A549 (cell line): ENCODE data around the gene IFNA1. TPM values are rescaled to one million over a fixed set of nuclear protein-coding genes. Genes with fewer than 3 reads are reported as not detected.

ENCODE experiments used
- ATAC-seq, 2 experiments: fragments of 200-7000 bp in 1 of 2; fragments of >200 bp in 1 of 2; cut with Nextera tagmentation in 1 of 2; cut with Tn5 transposase in 1 of 2; 3 replicates each; pipeline versions ENCODE4 v1.8.0 to v1.9.1; 2018 to 2020; ENCODE audit warnings: mild to moderate bottlenecking in 1 of 2, moderate library complexity in 1 of 2
- CTCF ChIA-PET: fragments of 300-600 bp; sonication (Branson Sonifier 250); formaldehyde crosslinking; extraction: SDS; loops from one replicate; lab custom pipeline; 2021; ENCODE audit warnings: antibody characterized with exemption, inconsistent platforms; lab: Yijun Ruan, JAX
- POLR2A ChIA-PET: fragments of 350-600 bp; formaldehyde crosslinking; extraction: SDS; loops from one replicate; lab custom pipeline; 2021; ENCODE audit warnings: antibody characterized with exemption, inconsistent platforms; lab: Yijun Ruan, JAX
- DNase-seq, 2 experiments: peaks; one replicate each; pipeline versions ENCODE4 v3.0.0 to v3.0.0-alpha.2; 2011 to 2016; ENCODE audit warnings: low read depth in 1 of 2, low spot score in 1 of 2
- FAIRE-seq: peaks from 2 replicates; lab custom pipeline; 2011; peaks lifted over from hg19 to GRCh38; lab: Jason Lieb, UNC
- H3K27ac ChIP-seq, 2 experiments: fragments of >200 bp; sonication (Bioruptor Twin); formaldehyde crosslinking; 3 replicates each; pipeline ENCODE4 v1.5.1; 2016 to 2017
- H3K4me1 ChIP-seq: fragments of >200 bp; sonication (Bioruptor Twin); formaldehyde crosslinking; 3 replicates; pipeline ENCODE4 v1.6.1; 2016
- H3K4me2 ChIP-seq: fragments of >200 bp; sonication (Bioruptor Twin); formaldehyde crosslinking; 3 replicates; pipeline ENCODE4 v1.6.1; 2016
- H3K4me3 ChIP-seq: fragments of >200 bp; sonication (Bioruptor Twin); formaldehyde crosslinking; 3 replicates; pipeline ENCODE4 v1.5.1; 2016
- H3K9me3 ChIP-seq: fragments of >200 bp; sonication (Bioruptor Twin); formaldehyde crosslinking; 3 replicates; pipeline ENCODE4 v1.6.1; 2016
- BHLHE40 ChIP-seq: IDR thresholded peaks from 2 replicates; pipeline ENCODE4 v1.6.1; 2012; ENCODE audit warnings: low read depth, low read length, inconsistent platforms
- CEBPB ChIP-seq, 2 experiments: fragments of >200 bp in 1 of 2; sonication (Bioruptor Twin) in 1 of 2; formaldehyde crosslinking in 1 of 2; IDR thresholded peaks; 2 replicates each; pipeline ENCODE4 v1.6.1; 2012 to 2016
- CHD4 ChIP-seq: fragments of 200-600 bp; sonication (generic); IDR thresholded peaks from 2 replicates; pipeline ENCODE4 v1.6.1; 2016; ENCODE audit warnings: antibody characterized with exemption, mild to moderate bottlenecking, borderline replicate concordance
- EHMT2 ChIP-seq: fragments of 200-600 bp; sonication (generic); IDR thresholded peaks from 2 replicates; pipeline ENCODE4 v1.6.1; 2016; ENCODE audit warnings: antibody characterized with exemption, low read depth, mild to moderate bottlenecking, moderate library complexity
- FOXS1 ChIP-seq: fragments of 250-450 bp; sonication (Bioruptor Pico); IDR thresholded peaks from 2 replicates; pipeline ENCODE4 v1.5.0; 2020; ENCODE audit warnings: mild to moderate bottlenecking, moderate library complexity
- GATA3 ChIP-seq: IDR thresholded peaks from 2 replicates; pipeline ENCODE4 v1.6.1; 2012; ENCODE audit warnings: borderline replicate concordance
- HDAC2 ChIP-seq: fragments of 200-600 bp; sonication (generic); IDR thresholded peaks from 2 replicates; pipeline ENCODE4 v1.6.1; 2016
- HOXA7 ChIP-seq: fragments of 250-450 bp; sonication (Bioruptor Pico); IDR thresholded peaks from 2 replicates; pipeline ENCODE4 v1.5.0; 2020; ENCODE audit warnings: mild to moderate bottlenecking, moderate library complexity
- KDM5A ChIP-seq: fragments of 200-600 bp; sonication (generic); IDR thresholded peaks from 2 replicates; pipeline ENCODE4 v1.6.1; 2016; ENCODE audit warnings: antibody characterized with exemption, mild to moderate bottlenecking
- MAFK ChIP-seq: fragments of 450-650 bp; IDR thresholded peaks from 2 replicates; pipeline ENCODE4 v1.6.1; 2014; ENCODE audit not compliant: partially characterized antibody
- MYC ChIP-seq: IDR thresholded peaks from 2 replicates; pipeline ENCODE4 v1.6.1; 2012; ENCODE audit warnings: mild to moderate bottlenecking, inconsistent platforms, low read length, improper control_type of control experiment, borderline replicate concordance
- NFE2L2 ChIP-seq: fragments of 150-350 bp; conservative IDR thresholded peaks from 2 replicates; pipeline ENCODE4 v1.6.1; 2014; ENCODE audit warnings: low read length
- NPAS2 ChIP-seq: fragments of 250-450 bp; sonication (Bioruptor Pico); IDR thresholded peaks from 2 replicates; pipeline ENCODE4 v1.8.0; 2022; ENCODE audit warnings: mild to moderate bottlenecking, moderate library complexity, borderline replicate concordance
- PHF8 ChIP-seq: fragments of 200-600 bp; sonication (generic); IDR thresholded peaks from 2 replicates; pipeline ENCODE4 v1.6.1; 2016; ENCODE audit warnings: low read depth, mild to moderate bottlenecking, antibody characterized with exemption, moderate library complexity, borderline replicate concordance
- TP53 ChIP-seq: fragments of 250-450 bp; sonication (Bioruptor Pico); IDR thresholded peaks from 2 replicates; pipeline ENCODE4 v1.5.0; 2021; ENCODE audit warnings: mild to moderate bottlenecking, moderate library complexity
- ZNF302 ChIP-seq: fragments of 250-450 bp; sonication (Bioruptor Pico); IDR thresholded peaks from 2 replicates; pipeline ENCODE4 v1.9.0; 2021; ENCODE audit warnings: inconsistent platforms, mild to moderate bottlenecking, moderate library complexity
- WGBS: methylation state at CpG from one replicate; pipeline ENCODE4 v1.1.6; 2017; ENCODE audit errors: missing lambda C conversion rate; 5-methylcytosine and 5-hydroxymethylcytosine counted together
- polyA plus RNA-seq, 4 experiments: library from polyadenylated mRNA; depleted of rRNA in 3 of 4; stranded (reverse); fragments of >200 nt; fragmentation: RNase III in 1 of 4; extraction: RNeasy Plus Mini Kit Qiagen cat#74134 plus additional on column Dnase treatment in 1 of 4; gene quantifications; 2 replicates in 3 of 4; 3 replicates in 1 of 4; pipeline ENCODE4 v1.2.3, GENCODE V29; 2011 to 2017
- TF ChIP-seq, protein P1 (sequence below): IDR thresholded peaks from 2 replicates; pipeline ENCODE4 v1.6.1; 2012
- TF ChIP-seq, protein P2 (sequence below): fragments of >200 bp; sonication (Bioruptor Twin); formaldehyde crosslinking; IDR thresholded peaks from 3 replicates; pipeline ENCODE4 v1.5.1; 2016
- TF ChIP-seq, protein P3 (sequence below): fragments of 450-650 bp; IDR thresholded peaks from 2 replicates; pipeline ENCODE4 v1.6.1; 2014; ENCODE audit warnings: antibody characterized with exemption
- TF ChIP-seq, protein P4 (sequence below): fragments of 250-450 bp; sonication (Bioruptor Pico); IDR thresholded peaks from 2 replicates; pipeline ENCODE4 v1.5.0; 2021; ENCODE audit warnings: mild to moderate bottlenecking, moderate library complexity, borderline replicate concordance

IFNA1 gene
- polyA plus RNA-seq, 2 of the 4 experiments (the other 2 are of a cell fraction) = not detected

DNA sequence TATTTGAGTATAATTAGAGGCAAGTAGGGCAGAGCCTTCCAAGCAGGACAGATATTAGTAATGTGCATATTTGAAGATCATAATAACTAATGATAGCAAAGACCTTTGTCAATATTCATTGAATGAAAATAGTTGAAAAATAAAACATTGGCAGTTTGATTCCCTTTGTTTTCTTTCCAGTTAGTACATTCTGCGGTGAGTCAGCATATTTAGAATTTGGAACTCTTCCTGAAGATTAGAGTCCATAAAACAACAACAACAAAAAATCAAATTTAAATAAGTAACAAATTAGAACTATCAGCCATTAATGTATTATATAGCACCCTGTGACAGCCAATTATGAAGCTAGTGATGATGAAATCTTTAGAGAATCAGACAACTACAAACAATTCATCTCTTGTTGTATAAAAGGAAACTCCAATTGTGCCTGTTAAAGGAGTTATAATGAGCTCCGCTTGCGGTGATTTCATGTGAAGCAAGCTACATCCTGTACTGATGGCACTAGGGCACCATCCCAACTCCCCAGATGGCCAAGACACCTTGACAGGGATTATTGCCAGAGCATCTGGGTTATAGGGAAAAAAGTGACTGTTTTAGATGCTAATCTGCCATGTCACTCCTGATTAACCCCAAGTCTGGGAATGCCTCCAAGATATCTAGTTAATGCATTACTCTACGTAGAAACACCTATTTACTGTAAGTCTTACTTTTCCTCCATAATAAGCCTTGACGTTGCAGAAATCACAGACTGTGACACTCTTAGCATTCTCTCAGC, 24.6 kb upstream of the IFNA1 start:
- H3K9me3 ChIP-seq = no peaks in the 10 kb centered on the region
- DNase-seq (peak in 1 of 2 experiments; percentile 39), FAIRE-seq (no peak), ATAC-seq (peak in 1 of 2 experiments; percentile 45; a peak in 3 of 6 replicates)
- 45% methylated on average over 5 of the region's 5 CpGs for WGBS
- peak overlapping the region; percentile 59 for H3K4me2 ChIP-seq
- H3K27ac ChIP-seq = peak overlapping the region; percentile 31 to 62; a peak in 4 of 6 replicates
- POLR2A ChIA-PET = no interaction called here
- H3K4me3 ChIP-seq = no peak overlapping the region
- TF ChIP-seq MAFK = peak; percentile 93
- peak; percentile 70 for TF ChIP-seq NFE2L2
- no peak for TF ChIP-seq NPAS2
- CTCF ChIA-PET = interaction anchor here (0.9 to 2.3 kb wide), 2 partner anchors 19 to 20 kb away, joined by 3 to 6 read pairs; no protein-coding TSS in a partner anchor
- H3K4me1 ChIP-seq = peaks cover 24% of the 10 kb centered on the region

DNA sequence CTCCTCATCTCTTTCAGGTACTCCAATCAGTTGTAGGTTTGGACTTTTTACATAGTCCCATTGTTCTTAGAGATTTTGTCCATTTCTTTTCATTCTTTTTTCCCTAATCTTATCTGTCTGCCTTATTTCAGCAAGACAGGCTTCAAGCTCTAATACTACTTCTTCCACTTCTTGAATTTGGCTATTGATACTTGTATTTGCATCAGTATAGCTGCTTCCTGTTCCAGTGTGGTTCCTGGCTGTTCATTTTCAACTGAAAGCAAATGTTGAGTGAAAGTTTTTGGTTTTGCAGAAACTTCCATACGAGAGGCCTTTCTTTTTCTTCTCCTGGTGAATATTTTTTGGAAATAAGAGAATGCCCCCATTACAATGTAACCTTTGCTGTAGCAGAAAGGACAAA, 12.0 kb upstream of the IFNA1 start:
- Histone ChIP-seq H3K4me2 (no peak overlapping the region), H3K9me3 (peaks cover 9% of the 10 kb centered on the region; the same call in 1 of the 3 replicates), H3K27ac (no peak overlapping the region), H3K4me1 (no peaks in the 10 kb centered on the region), H3K4me3 (no peak overlapping the region)
- ATAC-seq (no peak), FAIRE-seq (no peak), DNase-seq (no peak)
- POLR2A ChIA-PET = no interaction called here
- CTCF ChIA-PET = interaction anchor here (1.1 to 1.7 kb wide), 2 partner anchors 32 to 37 kb away, joined by 3 read pairs; no protein-coding TSS in a partner anchor
- 50% methylated on average over 1 of the region's 1 CpG for WGBS
- TF ChIP-seq, protein P1, sequence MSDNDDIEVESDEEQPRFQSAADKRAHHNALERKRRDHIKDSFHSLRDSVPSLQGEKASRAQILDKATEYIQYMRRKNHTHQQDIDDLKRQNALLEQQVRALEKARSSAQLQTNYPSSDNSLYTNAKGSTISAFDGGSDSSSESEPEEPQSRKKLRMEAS = no peak
- TF ChIP-seq, protein P2, sequence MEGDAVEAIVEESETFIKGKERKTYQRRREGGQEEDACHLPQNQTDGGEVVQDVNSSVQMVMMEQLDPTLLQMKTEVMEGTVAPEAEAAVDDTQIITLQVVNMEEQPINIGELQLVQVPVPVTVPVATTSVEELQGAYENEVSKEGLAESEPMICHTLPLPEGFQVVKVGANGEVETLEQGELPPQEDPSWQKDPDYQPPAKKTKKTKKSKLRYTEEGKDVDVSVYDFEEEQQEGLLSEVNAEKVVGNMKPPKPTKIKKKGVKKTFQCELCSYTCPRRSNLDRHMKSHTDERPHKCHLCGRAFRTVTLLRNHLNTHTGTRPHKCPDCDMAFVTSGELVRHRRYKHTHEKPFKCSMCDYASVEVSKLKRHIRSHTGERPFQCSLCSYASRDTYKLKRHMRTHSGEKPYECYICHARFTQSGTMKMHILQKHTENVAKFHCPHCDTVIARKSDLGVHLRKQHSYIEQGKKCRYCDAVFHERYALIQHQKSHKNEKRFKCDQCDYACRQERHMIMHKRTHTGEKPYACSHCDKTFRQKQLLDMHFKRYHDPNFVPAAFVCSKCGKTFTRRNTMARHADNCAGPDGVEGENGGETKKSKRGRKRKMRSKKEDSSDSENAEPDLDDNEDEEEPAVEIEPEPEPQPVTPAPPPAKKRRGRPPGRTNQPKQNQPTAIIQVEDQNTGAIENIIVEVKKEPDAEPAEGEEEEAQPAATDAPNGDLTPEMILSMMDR = no peak
- no peak for TF ChIP-seq EHMT2
- TF ChIP-seq, protein P3, sequence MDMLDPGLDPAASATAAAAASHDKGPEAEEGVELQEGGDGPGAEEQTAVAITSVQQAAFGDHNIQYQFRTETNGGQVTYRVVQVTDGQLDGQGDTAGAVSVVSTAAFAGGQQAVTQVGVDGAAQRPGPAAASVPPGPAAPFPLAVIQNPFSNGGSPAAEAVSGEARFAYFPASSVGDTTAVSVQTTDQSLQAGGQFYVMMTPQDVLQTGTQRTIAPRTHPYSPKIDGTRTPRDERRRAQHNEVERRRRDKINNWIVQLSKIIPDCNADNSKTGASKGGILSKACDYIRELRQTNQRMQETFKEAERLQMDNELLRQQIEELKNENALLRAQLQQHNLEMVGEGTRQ = no peak
- no peak for TF ChIP-seq CEBPB (IDR thresholded peaks at IDR 0.05)
- no peak for TF ChIP-seq FOXS1 (CRISPR knock-in tag)
- TF ChIP-seq CHD4 = no peak
- no peak for TF ChIP-seq GATA3

DNA sequence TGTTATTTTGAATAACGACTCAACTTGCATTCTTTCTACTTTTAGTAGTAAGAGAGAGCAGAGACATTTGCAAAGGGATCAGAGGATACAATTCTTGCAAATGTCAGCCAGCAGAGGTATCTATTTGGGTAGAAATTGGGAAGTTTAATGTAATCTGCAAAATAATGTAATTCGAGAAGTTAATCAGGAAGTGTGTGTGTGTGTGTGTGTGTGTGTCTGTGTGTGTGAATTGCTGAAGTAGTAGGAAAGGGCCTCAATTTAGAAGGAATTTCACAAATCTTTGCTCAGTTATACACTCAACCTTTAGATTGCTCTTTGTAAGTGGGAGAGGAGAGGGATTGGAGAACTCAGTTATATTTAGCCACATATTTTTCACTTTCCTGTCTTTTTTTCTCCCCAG, 11.0 kb upstream of the IFNA1 start:
- no peak overlapping the region for H3K27ac ChIP-seq
- H3K4me1 ChIP-seq = no peaks in the 10 kb centered on the region
- H3K4me3 ChIP-seq = no peak overlapping the region
- POLR2A ChIA-PET = no interaction called here
- no peak for TF ChIP-seq KDM5A
- no peak for TF ChIP-seq PHF8
- no peak for TF ChIP-seq TP53 (CRISPR knock-in tag)
- no peak for TF ChIP-seq CHD4
- no peak for TF ChIP-seq HDAC2
- TF ChIP-seq MYC = no peak
- TF ChIP-seq, protein P4, sequence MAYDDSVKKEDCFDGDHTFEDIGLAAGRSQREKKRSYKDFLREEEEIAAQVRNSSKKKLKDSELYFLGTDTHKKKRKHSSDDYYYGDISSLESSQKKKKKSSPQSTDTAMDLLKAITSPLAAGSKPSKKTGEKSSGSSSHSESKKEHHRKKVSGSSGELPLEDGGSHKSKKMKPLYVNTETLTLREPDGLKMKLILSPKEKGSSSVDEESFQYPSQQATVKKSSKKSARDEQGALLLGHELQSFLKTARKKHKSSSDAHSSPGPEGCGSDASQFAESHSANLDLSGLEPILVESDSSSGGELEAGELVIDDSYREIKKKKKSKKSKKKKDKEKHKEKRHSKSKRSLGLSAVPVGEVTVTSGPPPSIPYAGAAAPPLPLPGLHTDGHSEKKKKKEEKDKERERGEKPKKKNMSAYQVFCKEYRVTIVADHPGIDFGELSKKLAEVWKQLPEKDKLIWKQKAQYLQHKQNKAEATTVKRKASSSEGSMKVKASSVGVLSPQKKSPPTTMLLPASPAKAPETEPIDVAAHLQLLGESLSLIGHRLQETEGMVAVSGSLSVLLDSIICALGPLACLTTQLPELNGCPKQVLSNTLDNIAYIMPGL = no peak
- no peak for TF ChIP-seq NPAS2
- TF ChIP-seq HOXA7 (CRISPR knock-in tag) = no peak
- no peak for TF ChIP-seq BHLHE40
- TF ChIP-seq ZNF302 (CRISPR knock-in tag) = no peak
- TF ChIP-seq, all 56 proteins: peak for 0
- ATAC-seq (no peak), DNase-seq (no peak), FAIRE-seq (no peak)
- Histone ChIP-seq H3K9me3 (peaks cover 7% of the 10 kb centered on the region; the same call in 1 of the 3 replicates), H3K4me2 (no peak overlapping the region)
- CTCF ChIA-PET = interaction anchor here (1.7 kb wide), 1 partner anchor 38 kb away, joined by 3 read pairs; no protein-coding TSS in a partner anchor
- WGBS = 26% methylated on average over 2 of the region's 2 CpGs
